Neural cell (in vitro differentiated cells): ENCODE measurements around the gene EPHB3. TPM values are rescaled to one million over a fixed set of nuclear protein-coding genes. Genes with fewer than 3 reads are reported as not detected.

Source experiments
- H2AFZ ChIP-seq: fragments of 200-600, 300-800 bp; sonication (generic), shearing (Covaris generic); 2 replicates; pipeline ENCODE4 v1.6.0; 2014; ENCODE audit warnings: low read depth, mild to moderate bottlenecking, antibody characterized with exemption, low read length, moderate library complexity
- H3F3A ChIP-seq: fragments of 200-600 bp; shearing (Covaris generic); 2 replicates; pipeline ENCODE4 v1.6.1; 2016; ENCODE audit warnings: mild to moderate bottlenecking, moderate library complexity, mixed read lengths, antibody characterized with exemption, low read length; ENCODE audit not compliant: insufficient read depth, poor library complexity, severe bottlenecking
- H3K27ac ChIP-seq: fragments of 200-600, 300-800 bp; sonication (generic), shearing (Covaris generic); 2 replicates; pipeline ENCODE4 v1.5.1; 2014; ENCODE audit warnings: mild to moderate bottlenecking, low read length, moderate library complexity
- H3K27me3 ChIP-seq: fragments of 300-800, 200-600 bp; sonication (generic), shearing (Covaris generic); 2 replicates; pipeline ENCODE4 v1.6.0; 2014; ENCODE audit warnings: mild to moderate bottlenecking, low read depth, low read length, moderate library complexity; ENCODE audit not compliant: insufficient read depth
- H3K36me3 ChIP-seq: fragments of 300-800, 200-600 bp; sonication (generic), shearing (Covaris generic); 2 replicates; pipeline ENCODE4 v1.5.1; 2014; ENCODE audit warnings: mild to moderate bottlenecking, antibody characterized with exemption, low read length, moderate library complexity; ENCODE audit not compliant: insufficient read depth
- H3K4me2 ChIP-seq: fragments of 300-800, 200-600 bp; sonication (generic), shearing (Covaris generic); 2 replicates; pipeline ENCODE4 v1.6.0; 2014; ENCODE audit warnings: mild to moderate bottlenecking, low read length
- H3K4me3 ChIP-seq: fragments of 300-800, 200-600 bp; sonication (generic), shearing (Covaris generic); 2 replicates; pipeline ENCODE4 v1.5.1; 2014; ENCODE audit warnings: mild to moderate bottlenecking, low read length, moderate library complexity
- H3K79me2 ChIP-seq: fragments of 200-600 bp; shearing (Covaris generic); replicated peaks from 2 replicates; pipeline ENCODE4 v1.6.0; 2014; ENCODE audit warnings: mild to moderate bottlenecking, low read length, moderate library complexity; ENCODE audit not compliant: insufficient read depth
- H3K9ac ChIP-seq: fragments of 300-800, 200-600 bp; sonication (generic), shearing (Covaris generic); 2 replicates; pipeline ENCODE4 v1.6.1; 2016; ENCODE audit warnings: mild to moderate bottlenecking, low read length, mixed read lengths
- H3K9me2 ChIP-seq: fragments of 200-600 bp; shearing (Covaris generic); 2 replicates; pipeline ENCODE4 v1.6.1; 2016; ENCODE audit warnings: mild to moderate bottlenecking, low read length, mixed read lengths; ENCODE audit not compliant: insufficient read depth
- H3K9me3 ChIP-seq: fragments of 200-600, 300-800 bp; sonication (generic), shearing (Covaris generic); 2 replicates; pipeline ENCODE4 v1.6.1; 2016; ENCODE audit warnings: mild to moderate bottlenecking, mixed run types, low read length, moderate library complexity, mixed read lengths
- H4K20me1 ChIP-seq: fragments of 200-600 bp; shearing (Covaris generic); 2 replicates; pipeline ENCODE4 v1.6.1; 2016; ENCODE audit warnings: mild to moderate bottlenecking, mixed run types; ENCODE audit not compliant: insufficient read depth
- CTCF ChIP-seq: fragments of 450-650 bp; IDR thresholded peaks from 2 replicates; pipeline ENCODE4 v1.5.1; 2014; ENCODE audit warnings: antibody characterized with exemption, mild to moderate bottlenecking, moderate library complexity; ENCODE audit not compliant: poor library complexity, severe bottlenecking
- EP300 ChIP-seq: fragments of 450-650 bp; conservative IDR thresholded peaks from 2 replicates; pipeline ENCODE4 v1.6.1; 2014; ENCODE audit warnings: antibody characterized with exemption, mild to moderate bottlenecking, moderate library complexity; ENCODE audit not compliant: poor library complexity, severe bottlenecking
- EZH2 ChIP-seq: fragments of 200-600, 300-800 bp; shearing (Covaris generic), sonication (generic); IDR thresholded peaks from 2 replicates; pipeline ENCODE4 v1.6.1; 2014; ENCODE audit warnings: antibody characterized with exemption, low read length, borderline replicate concordance, mild to moderate bottlenecking; ENCODE audit not compliant: insufficient read depth, poor library complexity, severe bottlenecking
- POLR2AphosphoS5 ChIP-seq: IDR thresholded peaks from 2 replicates; pipeline ENCODE4 v1.6.1; 2012
- RAD21 ChIP-seq: fragments of 450-650 bp; conservative IDR thresholded peaks from 2 replicates; pipeline ENCODE4 v1.6.1; 2014; ENCODE audit warnings: antibody characterized with exemption, mild to moderate bottlenecking, moderate library complexity
- REST ChIP-seq: IDR thresholded peaks from 2 replicates; pipeline ENCODE4 v1.6.1; 2012; ENCODE audit warnings: borderline replicate concordance
- SMC3 ChIP-seq: fragments of 450-650 bp; conservative IDR thresholded peaks from 2 replicates; pipeline ENCODE4 v1.6.1; 2014; ENCODE audit warnings: antibody characterized with exemption, mild to moderate bottlenecking, moderate library complexity; ENCODE audit not compliant: poor library complexity
- TAF1 ChIP-seq: IDR thresholded peaks from 2 replicates; pipeline ENCODE4 v1.6.1; 2012; ENCODE audit warnings: low read depth
- polyA plus RNA-seq: library from polyadenylated mRNA; depleted of rRNA; stranded (reverse); fragments of >200 nt; gene quantifications from 2 replicates; pipeline ENCODE4 v1.2.3, GENCODE V29; 2014

The EPHB3 gene
- polyA plus RNA-seq, 1 donor from 2014 or later: 4.3 TPM

- TF ChIP-seq CTCF (peak; percentile 29), POLR2AphosphoS5 (no peak)
- Histone ChIP-seq H3K9me2 (no peaks in the 10 kb centered on the region), H3K9ac (peak overlapping the region; percentile 31), H3K4me2 (no peak overlapping the region), H3K4me3 (peak overlapping the region; percentile 53), H3K9me3 (no peaks in the 10 kb centered on the region), H4K20me1 (no peaks in the 10 kb centered on the region), H3F3A (no peaks in the 10 kb centered on the region), H3K36me3 (no peaks in the 10 kb centered on the region), H3K27ac (no peak overlapping the region), H3K27me3 (peaks cover 51% of the 10 kb centered on the region), H3K79me2 (no peaks in the 10 kb centered on the region), H2AFZ (no peak overlapping the region)
Observed at GRCh38 chr3:184604039-184604601, 42.5 kb downstream of the EPHB3 start.

- Histone ChIP-seq H3K9me3 (no peaks in the 10 kb centered on the region), H3K9me2 (no peaks in the 10 kb centered on the region), H3K27me3 (peaks cover 51% of the 10 kb centered on the region), H2AFZ (no peak overlapping the region), H3K4me2 (no peak overlapping the region), H3K27ac (no peak overlapping the region), H4K20me1 (no peaks in the 10 kb centered on the region), H3F3A (no peaks in the 10 kb centered on the region), H3K36me3 (no peaks in the 10 kb centered on the region), H3K4me3 (peak overlapping the region; percentile 53), H3K79me2 (no peaks in the 10 kb centered on the region), H3K9ac (no peak overlapping the region)
- TF ChIP-seq TAF1 (no peak), CTCF (no peak), EP300 (no peak), SMC3 (no peak), EZH2 (no peak), RAD21 (no peak), REST (no peak)
Observed at GRCh38 chr3:184604615-184605290, 43.2 kb downstream of the EPHB3 start.
